GM12878 (cell line): Measurements from ENCODE around the gene ABTB1. TPM values are rescaled to one million over a fixed set of nuclear protein-coding genes. Genes with fewer than 3 reads are reported as not detected.

Experiments
- ATAC-seq: fragments of 200-7000 bp; cut with Tn5 transposase; 3 replicates; pipeline ENCODE4 v1.9.1; 2020; ENCODE audit warnings: mild to moderate bottlenecking, moderate library complexity
- BruUV-seq: library from RNA; stranded (reverse); fragments of 400-500 nt; replicated peaks from 2 replicates; lab custom pipeline; 2021; lab: Mats Ljungman, UMichigan
- CTCF ChIA-PET: fragments of 300-600 bp; sonication (Branson Sonifier 250); formaldehyde crosslinking; extraction: SDS; loops from one replicate; lab custom pipeline; 2021; ENCODE audit warnings: inconsistent platforms; lab: Yijun Ruan, JAX
- POLR2A ChIA-PET: fragments of 350-600 bp; formaldehyde crosslinking; extraction: SDS; loops from one replicate; lab custom pipeline; 2021; ENCODE audit warnings: inconsistent platforms; lab: Charles Lee
- RAD21 ChIA-PET: fragments of 300-600 bp; sonication (Branson Sonifier 250); formaldehyde crosslinking; loops from one replicate; lab custom pipeline; 2023; ENCODE audit warnings: antibody characterized with exemption; ENCODE audit not compliant: unreplicated experiment; lab: Charles Lee
- SMC1A ChIA-PET: fragments of 300-600 bp; sonication (Branson Sonifier 250); formaldehyde crosslinking; loops from one replicate; lab custom pipeline; 2023; ENCODE audit not compliant: unreplicated experiment, uncharacterized antibody; lab: Charles Lee
- DNase-seq: peaks from one replicate; pipeline ENCODE4 v3.0.0-alpha.2; 2011; ENCODE audit warnings: low read depth, low spot score
- FAIRE-seq: peaks from 3 replicates; lab custom pipeline; 2011; peaks lifted over from hg19 to GRCh38; lab: Jason Lieb, UNC
- H2AFZ ChIP-seq: 2 replicates; pipeline ENCODE4 v1.6.0; 2011; ENCODE audit warnings: low read depth, low read length, control low read depth; ENCODE audit not compliant: control insufficient read depth
- H3K27ac ChIP-seq: 2 replicates; pipeline ENCODE4 v1.5.1; 2011; ENCODE audit warnings: control low read depth; ENCODE audit not compliant: control insufficient read depth, insufficient read depth
- H3K27me3 ChIP-seq, 2 experiments: replicated peaks in 1 of 2; 2 replicates each; pipeline versions ENCODE4 v1.6.0 to v1.6.1; 2011; ENCODE audit warnings: low read length in 1 of 2; ENCODE audit not compliant: control insufficient read depth in 2 of 2, insufficient read depth in 2 of 2
- H3K36me3 ChIP-seq, 2 experiments: 2 replicates each; pipeline ENCODE4 v1.5.1; 2011; ENCODE audit warnings: low read length in 1 of 2; ENCODE audit not compliant: control insufficient read depth in 2 of 2, insufficient read depth in 2 of 2
- H3K4me1 ChIP-seq: 2 replicates; pipeline ENCODE4 v1.6.1; 2011; ENCODE audit warnings: mild to moderate bottlenecking, low read length, moderate library complexity, mixed read lengths; ENCODE audit not compliant: control insufficient read depth, insufficient read depth
- H3K4me2 ChIP-seq: 2 replicates; pipeline ENCODE4 v1.6.0; 2011; ENCODE audit warnings: control low read depth; ENCODE audit not compliant: control insufficient read depth, insufficient read depth
- H3K4me3 ChIP-seq: fragments of 200-600 bp; sonication (generic); 2 replicates; pipeline ENCODE4 v1.5.1; 2016
- H3K79me2 ChIP-seq: 2 replicates; pipeline ENCODE4 v1.6.0; 2011; ENCODE audit warnings: low read length; ENCODE audit not compliant: control insufficient read depth, insufficient read depth
- H3K9ac ChIP-seq: 2 replicates; pipeline ENCODE4 v1.8.0; 2011; ENCODE audit warnings: low read length, control low read depth, mixed read lengths; ENCODE audit not compliant: control insufficient read depth, insufficient read depth
- H3K9me3 ChIP-seq: replicated peaks from 3 replicates; pipeline ENCODE4 v1.5.1; 2011; ENCODE audit warnings: mild to moderate bottlenecking, low read length; ENCODE audit not compliant: control insufficient read depth, insufficient read depth
- H4K20me1 ChIP-seq: 2 replicates; pipeline ENCODE4 v1.6.0; 2011; ENCODE audit not compliant: control insufficient read depth, insufficient read depth
- BHLHE40 ChIP-seq, 2 experiments: fragments of 450-650 bp in 1 of 2; IDR thresholded peaks; 2 replicates each; pipeline ENCODE4 v1.6.1; 2011 to 2017; ENCODE audit warnings: low read depth in 2 of 2, borderline replicate concordance in 1 of 2, improper control_type of control experiment in 1 of 2, low read length in 1 of 2, mild to moderate bottlenecking in 1 of 2
- CBX5 ChIP-seq: sonication (generic); IDR thresholded peaks from 2 replicates; pipeline ENCODE4 v1.6.1; 2016; ENCODE audit warnings: low read depth, moderate library complexity, mild to moderate bottlenecking, inconsistent platforms
- CHD2 ChIP-seq: IDR thresholded peaks from 2 replicates; pipeline ENCODE4 v1.6.1; 2011; ENCODE audit warnings: low read depth, low read length, improper control_type of control experiment, borderline replicate concordance
- KAT2A ChIP-seq: conservative IDR thresholded peaks from 2 replicates; pipeline ENCODE4 v1.6.1; 2011; ENCODE audit warnings: low read depth, low read length; ENCODE audit not compliant: control insufficient read depth
- MEF2A ChIP-seq: IDR thresholded peaks from 2 replicates; pipeline ENCODE4 v1.6.1; 2011; ENCODE audit warnings: low read depth, mild to moderate bottlenecking, low read length, moderate library complexity; ENCODE audit not compliant: insufficient read depth
- NFYB ChIP-seq: IDR thresholded peaks from 2 replicates; pipeline ENCODE4 v1.6.1; 2011; ENCODE audit warnings: low read depth, mild to moderate bottlenecking, low read length, improper control_type of control experiment, moderate library complexity; ENCODE audit not compliant: insufficient read depth
- RUNX3 ChIP-seq: IDR thresholded peaks from 2 replicates; pipeline ENCODE4 v1.6.1; 2012; ENCODE audit warnings: low read length, inconsistent platforms
- SIN3A ChIP-seq: IDR thresholded peaks from 2 replicates; pipeline ENCODE4 v1.6.1; 2012; ENCODE audit warnings: low read depth, low read length, improper control_type of control experiment
- SMARCA5 ChIP-seq: fragments of 450-650 bp; IDR thresholded peaks from 2 replicates; pipeline ENCODE4 v1.6.1; 2017; ENCODE audit warnings: mild to moderate bottlenecking
- SRF ChIP-seq, 2 experiments: IDR thresholded peaks; 2 replicates each; pipeline ENCODE4 v1.6.1; 2011; ENCODE audit warnings: low read depth in 2 of 2, low read length in 2 of 2, mild to moderate bottlenecking in 1 of 2, moderate library complexity in 1 of 2
- STAT3 ChIP-seq: IDR thresholded peaks from 2 replicates; pipeline ENCODE4 v1.6.1; 2011; ENCODE audit warnings: low read depth, low read length, improper control_type of control experiment
- WGBS: methylation state at CpG from one replicate; pipeline ENCODE4 v1.1.6; 2016; ENCODE audit warnings: low lambda C conversion rate; ENCODE audit not compliant: insufficient replicate concordance, insufficient coverage; ENCODE audit errors: missing lambda C conversion rate; 5-methylcytosine and 5-hydroxymethylcytosine counted together
- in situ Hi-C: fragments of 300-500 bp; cut with MboI; formaldehyde crosslinking; loops from 9 replicates; pipeline ENCODE4 v1.14.3; 2018; ENCODE audit warnings: mixed read lengths
- intact Hi-C: fragments of 100-400 bp; cut with micrococcal nuclease; formaldehyde crosslinking; loops from one replicate; pipeline ENCODE4 v1.14.2; 2022; ENCODE audit not compliant: unreplicated experiment
- polyA plus RNA-seq, 11 experiments: library from polyadenylated mRNA; depleted of rRNA in 4 of 11; unstranded in 6 of 11; stranded (reverse) in 5 of 11; fragments of >200 nt; fragmentation: Nextera tagmentation in 4 of 11; fragmentation: Illumina TruSeq in 1 of 11; extraction: Ambion mirVana in 4 of 11; extraction: Trizol in 1 of 11; gene quantifications; 1 replicate in 1 of 11; 2 replicates in 10 of 11; pipeline versions ENCODE4 v1.2.1 to v1.2.3, GENCODE V29; 2011 to 2016; ENCODE audit warnings: inconsistent platforms in 2 of 11, missing spikeins in 2 of 11, low read depth in 1 of 11
- total RNA-seq, 4 experiments: library from RNA; depleted of rRNA in 3 of 4; stranded (reverse); fragments of >200 nt in 3 of 4; fragmentation: Illumina TruSeq in 1 of 4; extraction: Trizol in 1 of 4; gene quantifications; 2 replicates each; pipeline versions ENCODE4 v1.2.1 to v1.2.3, GENCODE V29; 2013 to 2021
- TF ChIP-seq, protein P1 (sequence below): IDR thresholded peaks from 2 replicates; pipeline ENCODE4 v1.6.1; 2012; ENCODE audit warnings: low read length, inconsistent platforms
- TF ChIP-seq, protein P2 (sequence below): IDR thresholded peaks from 2 replicates; pipeline ENCODE4 v1.6.1; 2011; ENCODE audit warnings: mild to moderate bottlenecking, low read depth, low read length, moderate library complexity; ENCODE audit not compliant: insufficient replicate concordance
- TF ChIP-seq, protein P3 (sequence below): IDR thresholded peaks from 2 replicates; pipeline ENCODE4 v1.6.1; 2011; ENCODE audit warnings: low read depth, low read length, improper control_type of control experiment, borderline replicate concordance
- TF ChIP-seq, protein P4 (sequence below): fragments of 450-650 bp; IDR thresholded peaks from 2 replicates; pipeline ENCODE4 v1.6.1; 2018; ENCODE audit warnings: mild to moderate bottlenecking, low read depth, moderate library complexity; ENCODE audit not compliant: partially characterized antibody

ABTB1 gene
- total and polyA plus RNA-seq, 10 of the 15 experiments (the other 5 are each of a cell fraction or from before 2014, with no cell fraction given), result 0.11 to 10.2 (median 7.1) TPM

DNA sequence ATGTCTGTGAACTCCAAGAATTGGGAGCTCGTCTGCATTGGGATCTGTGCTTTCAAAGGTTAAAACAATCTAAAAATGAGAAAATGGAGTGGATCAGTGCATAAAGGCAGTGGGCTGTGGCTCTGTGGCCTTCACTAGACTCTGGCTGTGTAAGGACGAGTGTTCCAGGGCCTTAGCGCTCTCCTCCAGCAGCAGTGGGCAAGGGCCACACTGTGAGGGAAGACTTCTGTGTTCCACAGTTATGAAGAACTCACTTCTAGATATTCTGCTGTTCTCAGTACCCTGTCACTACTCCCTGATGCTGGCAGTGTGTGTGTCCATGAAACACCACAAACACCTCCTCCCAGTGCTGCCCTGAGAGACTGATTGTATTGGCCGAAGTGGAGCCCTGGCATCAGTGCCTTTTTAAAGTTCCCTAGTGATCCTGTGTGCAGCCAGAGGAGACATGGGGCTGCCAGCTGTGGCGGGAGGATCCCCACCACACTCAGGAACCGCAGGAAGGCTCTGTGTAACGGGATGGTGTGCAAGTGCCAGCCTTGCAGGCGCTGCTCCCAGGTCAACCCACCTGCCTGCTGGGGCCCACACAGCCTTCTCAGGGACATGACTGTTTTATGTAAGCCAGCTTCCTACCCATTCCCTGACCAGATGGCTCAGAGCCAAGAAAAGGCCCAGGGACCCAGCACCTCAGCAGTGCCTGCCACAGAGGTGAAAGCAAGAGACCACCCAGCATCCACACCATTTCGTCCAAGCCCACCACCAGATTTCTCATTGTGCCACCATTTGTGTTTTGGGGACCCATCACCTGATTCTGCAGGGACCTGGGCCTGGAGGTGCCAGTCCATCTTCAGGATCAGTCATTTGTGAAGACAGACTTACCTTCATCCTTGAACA is 40.4 kb downstream of the ABTB1 start (continued):
- TF ChIP-seq, protein P1, sequence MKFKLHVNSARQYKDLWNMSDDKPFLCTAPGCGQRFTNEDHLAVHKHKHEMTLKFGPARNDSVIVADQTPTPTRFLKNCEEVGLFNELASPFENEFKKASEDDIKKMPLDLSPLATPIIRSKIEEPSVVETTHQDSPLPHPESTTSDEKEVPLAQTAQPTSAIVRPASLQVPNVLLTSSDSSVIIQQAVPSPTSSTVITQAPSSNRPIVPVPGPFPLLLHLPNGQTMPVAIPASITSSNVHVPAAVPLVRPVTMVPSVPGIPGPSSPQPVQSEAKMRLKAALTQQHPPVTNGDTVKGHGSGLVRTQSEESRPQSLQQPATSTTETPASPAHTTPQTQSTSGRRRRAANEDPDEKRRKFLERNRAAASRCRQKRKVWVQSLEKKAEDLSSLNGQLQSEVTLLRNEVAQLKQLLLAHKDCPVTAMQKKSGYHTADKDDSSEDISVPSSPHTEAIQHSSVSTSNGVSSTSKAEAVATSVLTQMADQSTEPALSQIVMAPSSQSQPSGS, result no peak
- TF ChIP-seq SRF (IDR thresholded peaks at IDR 0.05; ENCODE audit: low read depth in 2 of 2, low read length in 2 of 2) (no peak), KAT2A (no peak), CBX5 (no peak)
- TF ChIP-seq, protein P2, sequence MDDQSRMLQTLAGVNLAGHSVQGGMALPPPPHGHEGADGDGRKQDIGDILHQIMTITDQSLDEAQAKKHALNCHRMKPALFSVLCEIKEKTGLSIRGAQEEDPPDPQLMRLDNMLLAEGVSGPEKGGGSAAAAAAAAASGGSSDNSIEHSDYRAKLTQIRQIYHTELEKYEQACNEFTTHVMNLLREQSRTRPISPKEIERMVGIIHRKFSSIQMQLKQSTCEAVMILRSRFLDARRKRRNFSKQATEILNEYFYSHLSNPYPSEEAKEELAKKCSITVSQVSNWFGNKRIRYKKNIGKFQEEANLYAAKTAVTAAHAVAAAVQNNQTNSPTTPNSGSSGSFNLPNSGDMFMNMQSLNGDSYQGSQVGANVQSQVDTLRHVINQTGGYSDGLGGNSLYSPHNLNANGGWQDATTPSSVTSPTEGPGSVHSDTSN, result no peak
- TF ChIP-seq, protein P3, sequence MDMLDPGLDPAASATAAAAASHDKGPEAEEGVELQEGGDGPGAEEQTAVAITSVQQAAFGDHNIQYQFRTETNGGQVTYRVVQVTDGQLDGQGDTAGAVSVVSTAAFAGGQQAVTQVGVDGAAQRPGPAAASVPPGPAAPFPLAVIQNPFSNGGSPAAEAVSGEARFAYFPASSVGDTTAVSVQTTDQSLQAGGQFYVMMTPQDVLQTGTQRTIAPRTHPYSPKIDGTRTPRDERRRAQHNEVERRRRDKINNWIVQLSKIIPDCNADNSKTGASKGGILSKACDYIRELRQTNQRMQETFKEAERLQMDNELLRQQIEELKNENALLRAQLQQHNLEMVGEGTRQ, result no peak

DNA sequence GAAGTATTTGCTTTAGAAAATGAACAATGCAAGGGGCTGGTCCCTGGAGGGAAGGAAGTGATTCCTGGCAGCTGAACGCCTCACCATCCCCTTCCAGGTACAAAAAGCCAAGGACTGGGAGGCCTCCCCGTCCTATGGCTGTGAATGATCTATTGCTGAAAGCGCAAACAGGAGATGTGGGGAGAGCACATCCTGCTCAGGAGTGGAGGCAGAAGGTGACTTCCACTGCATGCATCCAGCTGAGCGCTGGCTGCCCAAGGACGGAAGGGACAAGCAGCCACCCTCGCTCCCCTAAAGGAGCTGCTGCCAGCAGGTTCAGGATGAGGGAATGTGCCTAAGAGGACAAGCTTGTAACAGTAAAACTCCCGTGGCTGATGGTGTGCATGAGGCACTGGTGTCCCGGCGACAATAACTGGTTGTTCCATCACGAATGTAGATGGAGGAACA is 41.4 kb downstream of the ABTB1 start:
- Histone ChIP-seq H2AFZ (no peak overlapping the region), H3K27ac (no peak overlapping the region), H3K27me3 (no peaks in the 10 kb centered on the region), H4K20me1 (no peaks in the 10 kb centered on the region), H3K79me2 (no peaks in the 10 kb centered on the region), H3K36me3 (peaks cover 29 to 60% of the 10 kb centered on the region in 2 experiments; a peak in 3 of 4 replicates), H3K4me2 (no peak overlapping the region), H3K9ac (no peak overlapping the region), H3K4me3 (no peak overlapping the region), H3K4me1 (peaks cover 6% of the 10 kb centered on the region; the same call in 1 of the 2 replicates), H3K9me3 (no peaks in the 10 kb centered on the region)
- WGBS, result 81% methylated on average over 10 of the region's 10 CpGs
- ATAC-seq (no peak), FAIRE-seq (no peak), DNase-seq (no peak)
- ChIA-PET SMC1A (no interaction called here), POLR2A (no interaction called here), CTCF (no interaction called here), RAD21 (no interaction called here)
- in situ Hi-C loops, result no loop called here
- BruUV-seq, result no TSS peak
- intact Hi-C loops, result no loop called here
- TF ChIP-seq CHD2 (no peak), STAT3 (no peak), NFYB (no peak), SMARCA5 (no peak), SIN3A (no peak), RUNX3 (no peak), BHLHE40 (IDR thresholded peaks at IDR 0.05; ENCODE audit: borderline replicate concordance in 1 of 2, low read depth in 2 of 2, low read length in 1 of 2) (no peak), MEF2A (no peak)
- TF ChIP-seq, protein P4, sequence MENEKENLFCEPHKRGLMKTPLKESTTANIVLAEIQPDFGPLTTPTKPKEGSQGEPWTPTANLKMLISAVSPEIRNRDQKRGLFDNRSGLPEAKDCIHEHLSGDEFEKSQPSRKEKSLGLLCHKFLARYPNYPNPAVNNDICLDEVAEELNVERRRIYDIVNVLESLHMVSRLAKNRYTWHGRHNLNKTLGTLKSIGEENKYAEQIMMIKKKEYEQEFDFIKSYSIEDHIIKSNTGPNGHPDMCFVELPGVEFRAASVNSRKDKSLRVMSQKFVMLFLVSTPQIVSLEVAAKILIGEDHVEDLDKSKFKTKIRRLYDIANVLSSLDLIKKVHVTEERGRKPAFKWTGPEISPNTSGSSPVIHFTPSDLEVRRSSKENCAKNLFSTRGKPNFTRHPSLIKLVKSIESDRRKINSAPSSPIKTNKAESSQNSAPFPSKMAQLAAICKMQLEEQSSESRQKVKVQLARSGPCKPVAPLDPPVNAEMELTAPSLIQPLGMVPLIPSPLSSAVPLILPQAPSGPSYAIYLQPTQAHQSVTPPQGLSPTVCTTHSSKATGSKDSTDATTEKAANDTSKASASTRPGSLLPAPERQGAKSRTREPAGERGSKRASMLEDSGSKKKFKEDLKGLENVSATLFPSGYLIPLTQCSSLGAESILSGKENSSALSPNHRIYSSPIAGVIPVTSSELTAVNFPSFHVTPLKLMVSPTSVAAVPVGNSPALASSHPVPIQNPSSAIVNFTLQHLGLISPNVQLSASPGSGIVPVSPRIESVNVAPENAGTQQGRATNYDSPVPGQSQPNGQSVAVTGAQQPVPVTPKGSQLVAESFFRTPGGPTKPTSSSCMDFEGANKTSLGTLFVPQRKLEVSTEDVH, result no peak
